ENCODE measurements around the gene SCARF2.

SCARF2 gene

DNA sequence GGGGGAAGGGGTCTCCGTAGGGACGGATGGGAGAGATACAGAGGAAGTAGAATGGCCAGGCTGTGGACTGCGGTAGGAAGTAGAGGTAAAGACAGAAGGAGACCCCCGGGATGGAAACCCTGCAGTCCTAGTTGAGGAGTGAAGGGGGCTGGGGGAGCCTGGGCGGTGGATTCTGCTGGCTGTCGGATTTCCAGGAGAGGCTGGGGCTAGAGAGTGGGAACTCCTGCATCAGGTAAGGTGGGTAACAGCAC, 727 bp upstream of the SCARF2 start:
- peaks cover 66% of the 10 kb centered on the region for H3K27me3 ChIP-seq (ENCODE audit: control insufficient read depth, insufficient read depth, low read length)
- H3K9ac ChIP-seq (ENCODE audit: low read length) = peak overlapping the region; percentile 62
- peak overlapping the region; percentile 68 for H3K4me3 ChIP-seq (ENCODE audit: low read depth, low read length)
- peaks cover 5% of the 10 kb centered on the region; the same call in 1 of the 2 replicates for H3K36me3 ChIP-seq (ENCODE audit: control insufficient read depth, insufficient read depth, low read length)
- peaks cover 25% of the 10 kb centered on the region for H3K4me1 ChIP-seq (ENCODE audit: control insufficient read depth, insufficient read depth, low read length)
- H3K27ac ChIP-seq (ENCODE audit: low read depth, low read length) = no peak overlapping the region
- H3K9me3 ChIP-seq (ENCODE audit: control insufficient read depth, insufficient read depth, low read depth, low read length) = no peaks in the 10 kb centered on the region

DNA sequence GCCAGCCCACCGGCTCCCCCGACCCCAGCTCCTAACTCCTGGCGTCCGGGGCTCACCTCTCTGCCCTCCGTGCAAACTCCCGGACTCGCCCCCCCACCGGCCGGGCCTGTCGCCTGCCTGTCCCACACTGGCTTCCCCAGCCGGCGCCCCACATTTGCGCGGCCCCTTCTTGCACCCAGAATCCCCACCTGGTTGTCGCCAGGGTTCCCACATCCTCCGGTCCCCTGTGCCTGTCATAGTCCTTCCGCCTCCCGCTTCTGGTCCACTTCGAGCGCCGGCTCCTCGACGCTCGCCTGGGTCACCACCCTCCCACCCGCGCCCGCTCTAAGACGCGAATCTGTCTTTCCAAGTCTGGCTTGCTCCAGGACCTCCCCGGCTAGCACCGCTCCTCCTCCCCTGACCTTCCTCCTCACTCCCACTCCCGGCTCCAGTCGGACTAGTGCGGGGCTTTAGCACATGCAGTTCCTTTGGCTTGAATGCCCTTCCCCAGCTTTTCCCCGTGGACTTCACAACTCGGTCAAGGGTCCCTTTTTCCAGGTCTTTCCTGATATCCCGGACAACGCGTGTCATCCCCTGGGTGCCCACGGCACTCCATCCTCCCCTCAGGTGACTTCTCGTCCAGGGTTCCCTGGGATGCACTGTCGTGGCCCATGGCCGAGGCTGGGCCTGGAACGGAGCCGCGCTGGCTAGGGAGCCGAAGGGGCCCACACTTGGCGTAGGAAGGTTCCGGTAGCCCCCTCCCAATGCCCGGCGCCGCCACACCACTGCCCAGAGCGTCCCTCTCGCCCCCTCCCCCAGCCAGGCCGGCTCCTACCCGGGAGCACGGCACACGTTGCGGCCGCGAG, 635 bp downstream of the SCARF2 start:
- Histone ChIP-seq H3K9ac (ENCODE audit: low read length) (peak overlapping the region; percentile 67), H3K27me3 (ENCODE audit: control insufficient read depth, insufficient read depth, low read length) (peaks cover 79% of the 10 kb centered on the region), H3K27ac (ENCODE audit: low read depth, low read length) (no peak overlapping the region), H3K9me3 (ENCODE audit: control insufficient read depth, insufficient read depth, low read depth, low read length) (no peaks in the 10 kb centered on the region), H3K4me1 (ENCODE audit: control insufficient read depth, insufficient read depth, low read length) (peaks cover 27% of the 10 kb centered on the region), H3K4me3 (ENCODE audit: low read depth, low read length) (peak overlapping the region; percentile 78), H3K36me3 (ENCODE audit: control insufficient read depth, insufficient read depth, low read length) (no peaks in the 10 kb centered on the region)

DNA sequence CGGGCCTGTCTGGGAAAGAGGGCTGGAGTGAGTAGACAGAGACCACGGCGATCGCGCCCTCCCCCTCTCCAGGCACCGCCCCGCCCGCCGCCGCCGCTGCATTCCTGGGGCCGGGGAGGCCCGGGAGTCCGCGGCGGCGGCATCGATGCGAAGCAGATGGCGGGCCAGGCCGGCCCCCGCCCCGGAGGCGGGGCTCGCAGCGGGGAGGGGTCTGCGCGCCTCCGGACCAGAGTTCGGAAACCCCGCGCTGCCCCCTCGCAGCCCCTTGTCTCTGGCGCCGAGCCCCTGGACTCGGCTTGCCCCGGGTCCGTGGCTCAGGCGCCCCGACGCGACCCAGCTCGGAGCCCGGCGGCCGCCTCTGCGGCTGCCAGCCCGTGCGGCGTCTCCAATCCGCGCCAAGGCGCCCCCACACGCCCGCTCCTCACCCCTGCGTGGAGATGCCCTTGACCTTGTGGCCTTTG, 1.3 kb downstream of the SCARF2 start:
- Histone ChIP-seq H3K4me1 (ENCODE audit: control insufficient read depth, insufficient read depth, low read length) (peaks cover 29% of the 10 kb centered on the region), H3K27ac (ENCODE audit: low read depth, low read length) (no peak overlapping the region), H3K27me3 (ENCODE audit: control insufficient read depth, insufficient read depth, low read length) (peaks cover 86% of the 10 kb centered on the region), H3K9ac (ENCODE audit: low read length) (no peak overlapping the region), H3K36me3 (ENCODE audit: control insufficient read depth, insufficient read depth, low read length) (no peaks in the 10 kb centered on the region), H3K4me3 (ENCODE audit: low read depth, low read length) (peak overlapping the region; percentile 78), H3K9me3 (ENCODE audit: control insufficient read depth, insufficient read depth, low read depth, low read length) (no peaks in the 10 kb centered on the region)

DNA sequence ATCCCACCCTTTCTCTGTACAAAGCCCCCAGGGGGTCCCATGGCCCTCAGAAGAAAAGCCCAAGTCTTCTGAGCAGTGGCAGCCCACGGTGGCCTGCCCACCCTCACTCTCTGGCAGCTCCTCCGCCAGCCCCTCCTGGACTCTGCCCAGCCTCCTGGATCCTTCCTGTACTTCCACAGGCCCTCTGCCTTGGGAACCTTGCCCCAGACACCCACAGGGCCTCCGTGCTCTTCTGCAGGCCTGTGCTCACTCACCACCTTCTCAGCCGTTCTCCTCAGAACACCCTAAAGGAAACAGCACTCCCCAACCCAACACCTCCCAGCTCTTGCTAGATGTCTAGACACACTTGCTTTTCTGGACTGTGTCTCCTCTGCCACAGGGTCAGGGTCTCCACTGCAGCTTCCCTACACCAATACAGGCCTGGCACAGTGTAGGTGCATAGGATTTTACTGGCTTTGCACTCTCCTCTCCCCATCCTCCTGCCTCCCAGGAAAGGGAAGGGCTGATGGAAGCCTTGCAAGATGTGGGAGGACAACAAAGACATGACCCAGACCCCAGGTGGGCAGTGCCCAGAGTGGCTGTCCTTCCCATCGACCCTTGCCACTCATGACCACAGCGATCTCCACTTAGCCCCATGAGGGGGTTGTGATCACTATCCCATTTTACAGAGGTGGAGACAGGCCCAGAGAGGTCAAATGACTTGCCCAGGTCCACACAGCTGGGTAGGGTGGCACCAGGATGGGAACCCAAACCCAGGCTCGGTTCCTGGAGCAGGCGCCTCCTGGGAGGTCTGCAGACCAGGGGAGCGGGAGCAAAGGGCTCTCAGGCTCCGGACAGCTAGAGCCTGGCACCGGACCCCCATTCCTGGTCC, 2.0 kb downstream of the SCARF2 start:
- Histone ChIP-seq H3K36me3 (ENCODE audit: control insufficient read depth, insufficient read depth, low read length) (no peaks in the 10 kb centered on the region), H3K4me1 (ENCODE audit: control insufficient read depth, insufficient read depth, low read length) (peaks cover 36% of the 10 kb centered on the region), H3K27me3 (ENCODE audit: control insufficient read depth, insufficient read depth, low read length) (peaks cover 92% of the 10 kb centered on the region), H3K9me3 (ENCODE audit: control insufficient read depth, insufficient read depth, low read depth, low read length) (no peaks in the 10 kb centered on the region), H3K9ac (ENCODE audit: low read length) (no peak overlapping the region), H3K27ac (ENCODE audit: low read depth, low read length) (no peak overlapping the region), H3K4me3 (ENCODE audit: low read depth, low read length) (peak overlapping the region; percentile 78)

DNA sequence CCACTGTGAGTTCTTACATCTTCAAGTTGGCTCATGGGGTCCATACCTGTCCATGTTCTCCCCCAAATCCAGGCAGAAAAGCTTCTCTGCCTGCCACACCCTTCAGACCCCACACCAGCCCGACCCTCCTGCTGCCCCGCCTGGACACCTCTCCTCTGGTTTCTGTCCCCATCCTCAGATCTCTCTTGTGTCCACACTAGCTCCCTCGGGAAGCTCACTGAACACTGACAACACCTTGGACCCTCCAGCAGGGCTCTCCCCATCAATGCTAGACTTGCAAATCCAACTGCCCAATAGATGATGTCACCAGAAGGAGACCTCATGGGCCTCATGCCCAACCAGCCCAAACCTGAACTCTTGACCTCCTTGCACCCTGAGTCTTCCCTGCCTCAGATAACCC, 2.9 kb downstream of the SCARF2 start:
- Histone ChIP-seq H3K9ac (ENCODE audit: low read length) (no peak overlapping the region), H3K9me3 (ENCODE audit: control insufficient read depth, insufficient read depth, low read depth, low read length) (no peaks in the 10 kb centered on the region), H3K27ac (ENCODE audit: low read depth, low read length) (no peak overlapping the region), H3K36me3 (ENCODE audit: control insufficient read depth, insufficient read depth, low read length) (no peaks in the 10 kb centered on the region), H3K27me3 (ENCODE audit: control insufficient read depth, insufficient read depth, low read length) (peaks cover 96% of the 10 kb centered on the region), H3K4me1 (ENCODE audit: control insufficient read depth, insufficient read depth, low read length) (peaks cover 44% of the 10 kb centered on the region), H3K4me3 (ENCODE audit: low read depth, low read length) (no peak overlapping the region)

DNA sequence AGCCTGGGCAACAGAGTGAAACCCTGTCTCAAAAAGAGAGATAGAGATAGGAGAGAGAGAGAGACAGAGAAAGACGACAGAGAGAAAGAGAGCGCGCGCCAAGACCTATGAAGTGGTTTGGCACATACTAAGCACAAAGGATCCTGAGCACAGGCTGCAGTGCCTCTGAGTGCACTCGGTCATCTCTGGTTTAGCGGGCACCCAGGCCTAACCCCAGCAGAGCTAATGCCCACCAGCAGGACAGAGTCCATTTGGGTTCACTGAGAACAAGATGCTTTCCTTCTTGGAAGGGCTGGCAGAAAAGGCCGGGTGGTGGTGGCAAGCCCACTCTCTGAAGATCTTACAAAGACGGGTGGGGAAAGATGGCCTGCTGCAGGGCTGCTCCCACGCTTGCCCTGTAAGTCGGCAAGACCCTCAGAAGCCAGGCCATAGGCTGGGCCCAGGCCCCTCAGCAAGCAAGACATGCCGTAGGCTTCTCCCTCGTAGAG, 3.3 kb downstream of the SCARF2 start:
- Histone ChIP-seq H3K27ac (ENCODE audit: low read depth, low read length) (no peak overlapping the region), H3K9ac (ENCODE audit: low read length) (no peak overlapping the region), H3K4me3 (ENCODE audit: low read depth, low read length) (no peak overlapping the region), H3K36me3 (ENCODE audit: control insufficient read depth, insufficient read depth, low read length) (no peaks in the 10 kb centered on the region), H3K27me3 (ENCODE audit: control insufficient read depth, insufficient read depth, low read length) (peaks cover 96% of the 10 kb centered on the region), H3K9me3 (ENCODE audit: control insufficient read depth, insufficient read depth, low read depth, low read length) (no peaks in the 10 kb centered on the region), H3K4me1 (ENCODE audit: control insufficient read depth, insufficient read depth, low read length) (peaks cover 48% of the 10 kb centered on the region)

DNA sequence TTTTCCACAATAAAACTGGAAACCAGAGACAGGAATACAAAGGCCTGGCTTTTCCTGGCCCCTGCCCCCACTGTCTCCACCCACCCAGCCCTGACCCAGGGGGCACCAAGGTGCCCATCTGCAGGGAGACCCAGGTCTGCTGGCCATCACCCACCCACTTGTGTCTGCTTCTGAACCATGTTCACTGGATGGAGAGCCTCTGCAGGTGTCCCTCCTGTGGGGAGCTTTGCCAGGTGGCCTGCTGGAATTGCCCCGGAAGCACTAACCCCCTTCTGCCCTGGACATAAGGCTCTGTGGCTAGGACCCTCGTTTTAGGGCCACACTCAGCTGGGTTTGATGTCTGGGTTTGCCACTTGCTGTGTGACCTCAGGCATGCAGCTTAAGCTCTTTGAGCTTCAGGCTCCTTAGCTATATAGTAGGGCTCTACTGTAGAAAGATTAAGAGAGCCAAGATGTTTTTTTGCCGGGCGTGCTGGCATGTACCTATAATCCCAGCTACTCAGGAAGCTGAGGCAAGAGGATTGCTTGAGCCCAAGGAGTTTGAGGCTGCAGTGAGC, 3.9 kb downstream of the SCARF2 start:
- H3K36me3 ChIP-seq (ENCODE audit: control insufficient read depth, insufficient read depth, low read length) = no peaks in the 10 kb centered on the region
- H3K9ac ChIP-seq (ENCODE audit: low read length) = no peak overlapping the region
- peaks cover 49% of the 10 kb centered on the region for H3K4me1 ChIP-seq (ENCODE audit: control insufficient read depth, insufficient read depth, low read length)
- H3K27me3 ChIP-seq (ENCODE audit: control insufficient read depth, insufficient read depth, low read length) = peaks cover 95% of the 10 kb centered on the region
- no peaks in the 10 kb centered on the region for H3K9me3 ChIP-seq (ENCODE audit: control insufficient read depth, insufficient read depth, low read depth, low read length)
- no peak overlapping the region for H3K4me3 ChIP-seq (ENCODE audit: low read depth, low read length)
- H3K27ac ChIP-seq (ENCODE audit: low read depth, low read length) = no peak overlapping the region

DNA sequence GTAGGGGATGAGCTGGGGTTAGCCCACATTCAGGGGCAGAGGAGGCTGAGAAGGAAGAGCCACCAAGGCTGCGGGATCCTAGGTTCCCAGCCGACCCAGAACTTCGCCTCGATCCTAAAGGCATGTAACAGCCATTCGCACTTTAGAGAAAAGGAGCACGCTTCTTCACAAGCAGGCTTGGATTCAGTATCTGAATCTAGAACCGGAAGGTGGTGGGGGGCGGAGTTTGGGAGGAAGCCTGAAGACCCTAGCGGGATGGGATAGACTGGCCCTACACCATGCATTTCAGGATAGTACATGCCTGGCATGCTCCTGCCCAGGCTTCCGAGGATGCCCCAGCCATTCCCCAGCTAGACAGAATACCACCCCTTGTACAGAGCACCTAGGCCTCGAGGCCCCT, 4.4 kb downstream of the SCARF2 start:
- H3K4me1 ChIP-seq (ENCODE audit: control insufficient read depth, insufficient read depth, low read length) = peaks cover 45% of the 10 kb centered on the region
- no peak overlapping the region for H3K27ac ChIP-seq (ENCODE audit: low read depth, low read length)
- H3K9me3 ChIP-seq (ENCODE audit: control insufficient read depth, insufficient read depth, low read depth, low read length) = no peaks in the 10 kb centered on the region
- H3K36me3 ChIP-seq (ENCODE audit: control insufficient read depth, insufficient read depth, low read length) = no peaks in the 10 kb centered on the region
- H3K4me3 ChIP-seq (ENCODE audit: low read depth, low read length) = no peak overlapping the region
- peaks cover 95% of the 10 kb centered on the region for H3K27me3 ChIP-seq (ENCODE audit: control insufficient read depth, insufficient read depth, low read length)
- H3K9ac ChIP-seq (ENCODE audit: low read length) = no peak overlapping the region

DNA sequence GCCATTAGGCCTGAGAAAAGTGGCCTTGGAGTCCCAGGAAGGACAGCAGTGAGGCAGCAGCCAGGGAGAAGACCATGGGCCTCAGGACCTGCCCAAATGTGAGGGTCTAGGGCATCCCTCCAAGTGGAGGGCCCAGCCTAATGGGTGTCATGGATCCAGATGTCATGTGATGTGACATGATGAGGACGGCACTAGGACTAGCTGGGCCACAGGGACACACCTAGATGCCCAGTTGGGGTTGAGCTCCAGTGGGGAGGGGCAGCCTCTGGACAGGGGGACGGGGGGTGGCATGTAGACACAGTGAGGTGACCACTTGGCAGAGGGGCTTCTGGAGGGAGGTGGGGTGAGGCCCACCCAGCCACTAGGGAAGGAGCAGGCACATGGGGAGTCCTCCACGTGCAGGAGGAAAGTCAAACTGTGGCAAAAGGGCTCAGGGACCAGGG, 5.4 kb downstream of the SCARF2 start:
- peaks cover 97% of the 10 kb centered on the region for H3K27me3 ChIP-seq (ENCODE audit: control insufficient read depth, insufficient read depth, low read length)

DNA sequence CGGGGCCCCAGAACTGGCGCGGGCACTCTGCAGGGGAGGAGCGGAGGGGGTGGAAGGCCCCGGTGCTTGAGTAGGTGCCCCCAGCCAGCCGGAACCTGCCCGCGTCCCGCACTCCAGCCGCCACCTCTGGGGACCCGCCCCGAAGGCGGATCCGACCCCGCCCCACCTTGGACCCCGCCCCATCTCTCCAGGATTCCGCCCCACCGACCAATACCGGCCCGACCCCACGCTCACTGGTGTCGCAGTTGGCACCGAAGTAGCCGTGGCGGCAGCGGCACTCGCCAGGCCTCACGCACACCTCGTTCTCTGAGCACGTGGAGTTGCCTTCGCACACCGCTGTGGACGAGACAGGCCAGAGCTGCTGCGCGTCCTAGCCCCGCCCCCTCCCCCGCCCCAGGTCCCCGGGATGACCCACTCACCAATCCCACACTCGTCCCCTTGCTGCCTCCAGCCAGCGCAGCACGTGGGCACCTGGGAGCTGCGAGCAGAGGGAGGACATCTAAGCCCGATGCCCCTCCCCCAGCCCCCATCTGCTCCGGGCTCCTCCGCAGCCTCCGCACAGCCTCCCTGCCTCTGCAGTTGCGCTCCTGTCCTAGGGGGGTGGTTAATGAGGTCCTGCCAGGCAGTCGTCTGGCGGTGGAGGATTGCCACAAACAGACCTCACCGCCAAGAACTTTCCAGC, 6.0 kb downstream of the SCARF2 start:
- peaks cover 7% of the 10 kb centered on the region; the same call in 1 of the 2 replicates for H3K36me3 ChIP-seq (ENCODE audit: control insufficient read depth, insufficient read depth, low read length)
- peaks cover 97% of the 10 kb centered on the region for H3K27me3 ChIP-seq (ENCODE audit: control insufficient read depth, insufficient read depth, low read length)
- peaks cover 37% of the 10 kb centered on the region for H3K4me1 ChIP-seq (ENCODE audit: control insufficient read depth, insufficient read depth, low read length)
- H3K27ac ChIP-seq (ENCODE audit: low read depth, low read length) = no peak overlapping the region
- H3K9me3 ChIP-seq (ENCODE audit: control insufficient read depth, insufficient read depth, low read depth, low read length) = no peaks in the 10 kb centered on the region
- H3K9ac ChIP-seq (ENCODE audit: low read length) = no peak overlapping the region
- H3K4me3 ChIP-seq (ENCODE audit: low read depth, low read length) = peak overlapping the region; percentile 58

More for the DNA sequence above, 5.4 kb downstream of the SCARF2 start:
- peaks cover 43% of the 10 kb centered on the region for H3K4me1 ChIP-seq (ENCODE audit: control insufficient read depth, insufficient read depth, low read length)
- H3K36me3 ChIP-seq (ENCODE audit: control insufficient read depth, insufficient read depth, low read length) = 0 out of 2 replicates have a peak, but pooled peaks cover under 1% of the 10 kb centered on the region
- no peaks in the 10 kb centered on the region for H3K9me3 ChIP-seq (ENCODE audit: control insufficient read depth, insufficient read depth, low read depth, low read length)
- H3K9ac ChIP-seq (ENCODE audit: low read length) = no peak overlapping the region
- H3K4me3 ChIP-seq (ENCODE audit: low read depth, low read length) = no peak overlapping the region
- no peak overlapping the region for H3K27ac ChIP-seq (ENCODE audit: low read depth, low read length)
